NCI-H2081 (cell line): ENCODE results near the gene MRGPRX3.
"Not testable (repeated sequence)": the region's sequence is repeated elsewhere in the genome, so short reads cannot be mapped to it uniquely, and the experiment has no call there.

Source experiments
- DNase-seq, 2 experiments: peaks; one replicate each; lab custom pipeline; 2025; lab: John Stamatoyannopoulos, UW

Gene MRGPRX3

DNA sequence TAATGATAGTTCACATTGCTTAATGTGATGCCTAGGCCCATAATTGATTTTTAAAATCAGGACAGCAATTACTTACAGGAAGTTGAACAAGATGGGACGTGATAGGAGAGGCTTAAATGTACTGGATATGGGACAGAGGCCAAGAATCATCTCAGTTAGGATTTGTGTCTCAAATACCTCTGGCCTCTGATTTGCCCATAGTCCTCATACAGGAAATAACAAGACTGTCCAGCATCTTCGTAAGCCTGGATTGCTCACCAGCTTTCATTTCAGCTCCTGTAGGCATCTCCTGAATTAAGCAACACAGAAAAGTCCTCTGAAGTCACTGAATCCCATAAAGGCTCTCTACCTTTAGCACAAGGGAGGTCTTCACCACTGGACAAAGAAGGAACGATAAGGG lies at the start of gene MRGPRX3:
MRGPRX3 (plus strand) TSS at position 231 of the 400 bp plus-strand sequence. CDS start 4,632 bp downstream, outside the sequence.
- DNase-seq, result no peak

DNA sequence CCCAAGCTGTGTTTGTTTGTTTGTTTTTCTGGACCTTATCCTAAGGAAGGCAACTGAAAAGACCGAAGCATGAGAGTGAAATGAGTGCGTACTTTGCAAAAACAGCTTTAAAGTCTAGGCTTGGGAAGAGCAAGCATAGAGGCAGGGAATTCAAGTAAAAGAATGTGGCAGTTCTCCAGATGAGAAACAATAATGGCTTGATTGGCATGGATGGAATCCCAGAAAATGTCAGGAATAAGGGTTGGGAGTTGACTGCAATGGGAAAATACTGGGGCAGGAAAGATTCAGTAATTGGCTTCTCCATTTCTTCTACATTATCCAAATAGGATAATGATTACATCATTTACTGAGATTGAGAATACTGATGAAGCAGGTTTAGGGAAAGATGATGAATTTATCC lies 44.0 kb upstream of the MRGPRX3 start:
- no peak for DNase-seq

DNA sequence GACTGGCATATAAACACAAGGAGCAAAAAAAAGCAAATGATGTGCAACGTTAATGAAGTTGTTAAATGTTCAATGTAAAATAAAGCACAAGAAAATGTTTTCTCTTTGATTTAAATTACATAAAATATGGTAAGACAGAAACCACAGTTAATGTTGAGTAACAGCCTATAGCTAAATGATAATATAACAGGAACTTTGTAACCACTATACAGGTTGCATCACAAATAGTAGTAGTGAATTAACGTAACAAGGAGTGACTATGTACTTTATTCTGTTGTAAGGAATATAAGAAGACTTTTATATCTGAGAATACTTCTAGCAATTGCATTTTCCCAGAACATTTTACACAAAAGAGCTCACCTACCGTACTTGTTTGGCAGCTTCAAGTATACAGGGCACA lies 43.4 kb upstream of the MRGPRX3 start:
- DNase-seq, result no peak

DNA sequence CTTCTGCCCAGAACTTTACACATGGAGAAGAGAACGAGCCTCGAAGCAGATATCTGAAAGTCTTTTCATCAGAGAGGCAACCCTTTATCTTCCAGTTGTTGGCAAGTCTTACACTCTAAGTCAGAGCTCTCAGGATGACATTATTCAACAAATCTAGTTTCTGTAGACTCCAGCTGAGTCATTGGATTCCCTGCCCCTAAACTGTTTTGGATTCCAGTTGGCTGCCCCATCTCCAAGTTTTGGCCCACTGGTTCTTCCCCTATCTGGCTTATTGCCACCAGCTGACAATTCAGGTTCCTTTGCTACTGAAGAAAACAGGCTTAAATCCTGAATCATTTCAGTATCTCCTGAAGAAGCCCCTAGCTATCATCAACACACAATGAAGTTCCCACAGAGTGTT lies 40.6 kb upstream of the MRGPRX3 start:
- no peak for DNase-seq

DNA sequence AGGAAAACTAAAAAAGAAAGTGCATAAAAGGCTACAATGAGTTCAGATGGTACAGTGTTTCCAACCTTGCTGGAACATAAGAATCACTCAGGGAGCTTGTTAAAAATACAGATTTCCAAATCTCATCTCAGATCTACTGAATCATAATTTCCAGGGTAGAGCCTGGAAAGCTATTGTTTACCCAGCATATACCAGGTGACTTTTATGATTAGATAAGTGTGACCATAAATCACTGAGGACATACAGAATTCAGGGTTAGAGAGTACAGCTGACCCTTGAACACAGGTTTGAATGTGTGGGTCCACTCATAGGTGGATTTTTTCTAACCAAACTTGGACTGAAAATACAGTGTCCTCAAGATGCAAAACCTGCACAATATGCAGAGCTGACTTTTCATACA lies 38.4 kb upstream of the MRGPRX3 start:
- no peak for DNase-seq

DNA sequence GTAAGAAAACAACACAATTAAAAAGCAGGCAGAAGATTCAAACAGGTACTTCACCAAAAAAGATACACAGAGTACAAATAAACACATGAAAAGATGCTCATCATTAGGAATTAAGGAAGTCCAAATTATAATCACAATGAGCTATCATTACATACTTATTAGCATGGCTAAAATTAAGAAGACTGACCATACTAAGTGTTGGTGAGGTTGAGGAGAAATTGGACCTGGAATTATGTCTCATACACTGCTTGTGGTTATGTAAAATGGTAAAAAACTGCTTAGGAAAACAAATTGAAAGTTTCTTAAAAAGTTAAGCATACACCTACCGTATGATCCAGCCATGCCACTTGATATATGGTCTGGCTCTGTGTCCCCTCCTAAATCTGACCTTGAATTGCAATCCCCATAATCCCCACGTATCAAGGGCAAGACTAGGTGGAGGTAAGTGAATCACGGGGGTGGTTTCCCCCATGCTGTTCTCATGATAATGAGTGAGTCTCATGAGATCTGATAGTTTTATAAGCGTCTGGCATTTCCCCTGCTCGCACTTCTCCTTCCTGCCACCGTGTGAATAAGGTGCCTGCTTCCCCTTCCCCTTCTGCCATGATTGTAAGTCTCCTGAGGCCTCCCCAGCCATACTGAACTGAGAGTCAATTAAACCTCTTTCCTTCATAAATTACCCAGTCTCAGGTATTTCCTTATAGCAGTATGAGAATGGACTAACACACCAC lies 31.3 kb upstream of the MRGPRX3 start:
- DNase-seq, result no peak

DNA sequence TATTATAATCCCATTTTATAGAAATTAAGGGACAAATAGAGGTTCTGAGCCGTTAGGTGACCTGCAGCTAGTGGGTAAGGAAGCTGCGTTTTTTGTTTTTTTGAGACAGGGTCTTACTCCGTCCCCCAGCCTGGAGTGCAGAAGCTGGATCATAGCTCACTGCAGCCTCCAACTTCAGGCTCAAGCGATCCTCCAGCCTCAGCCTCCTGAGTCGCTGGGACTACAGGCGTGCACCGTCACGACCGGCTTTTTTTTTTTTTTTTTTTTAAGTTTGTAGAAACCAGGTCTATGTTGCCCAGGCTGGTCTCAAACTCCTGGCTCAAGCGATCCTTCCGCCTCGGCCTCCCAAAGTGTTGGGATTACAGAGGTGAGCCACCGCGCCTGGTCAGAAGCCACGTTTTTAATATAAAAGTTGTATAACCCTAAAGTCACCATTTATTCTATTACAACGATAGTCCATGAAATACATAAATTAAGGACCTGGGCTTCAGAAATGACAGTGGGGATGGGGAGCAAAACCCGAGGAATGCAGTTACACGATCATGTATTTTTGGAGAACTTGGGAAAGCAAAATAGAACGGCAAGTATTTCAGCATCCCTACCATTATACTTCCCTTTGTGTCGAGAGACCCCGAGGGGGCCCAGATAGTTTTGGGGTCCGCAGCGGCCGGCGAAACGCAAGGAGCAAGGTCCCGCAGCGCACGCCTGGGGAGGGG lies 27.1 kb upstream of the MRGPRX3 start:
- DNase-seq, result no peak

DNA sequence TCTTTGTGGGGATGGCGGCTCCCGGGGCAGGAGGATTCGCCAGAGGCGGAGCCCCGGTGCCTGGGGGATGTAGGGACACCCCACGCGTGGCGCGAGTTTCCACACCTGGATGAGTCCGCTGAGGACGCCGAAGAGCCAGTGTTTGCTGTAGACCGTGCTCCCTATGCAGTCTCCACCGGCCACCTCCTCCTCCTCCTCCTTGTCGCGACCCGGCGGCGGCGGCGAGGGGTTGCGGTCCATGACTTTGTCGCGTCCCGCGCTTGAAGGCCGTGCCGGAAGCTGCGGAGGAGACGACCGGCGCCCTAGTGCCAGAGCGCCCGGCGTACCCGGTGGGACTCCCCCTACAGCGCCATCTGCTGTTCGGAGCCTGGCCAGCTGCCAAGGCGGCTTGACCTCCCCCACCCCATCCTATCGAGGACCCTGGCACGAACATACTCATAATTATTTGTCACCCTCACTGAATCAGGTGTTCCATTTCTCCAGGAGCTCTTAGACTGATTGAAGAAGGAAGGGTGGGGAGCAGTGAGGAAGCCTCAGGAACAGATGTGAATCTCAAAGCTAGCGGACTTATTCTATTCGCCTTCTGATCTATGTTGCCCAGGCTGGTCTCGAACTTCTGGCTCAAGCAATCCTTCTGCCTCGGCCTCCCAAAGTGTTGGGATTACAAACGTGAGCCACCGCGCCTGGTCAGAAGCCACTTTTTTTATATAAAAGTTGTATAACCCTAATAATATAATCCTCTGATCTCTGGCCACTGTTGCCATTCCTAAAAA lies 26.4 kb upstream of the MRGPRX3 start, which contains the start of gene SAAL1:
SAAL1 (minus strand) TSS at position 281 of the 773 bp plus-strand sequence; CDS start at position 240, 41 bp downstream.
- peak; percentile 91 for DNase-seq

DNA sequence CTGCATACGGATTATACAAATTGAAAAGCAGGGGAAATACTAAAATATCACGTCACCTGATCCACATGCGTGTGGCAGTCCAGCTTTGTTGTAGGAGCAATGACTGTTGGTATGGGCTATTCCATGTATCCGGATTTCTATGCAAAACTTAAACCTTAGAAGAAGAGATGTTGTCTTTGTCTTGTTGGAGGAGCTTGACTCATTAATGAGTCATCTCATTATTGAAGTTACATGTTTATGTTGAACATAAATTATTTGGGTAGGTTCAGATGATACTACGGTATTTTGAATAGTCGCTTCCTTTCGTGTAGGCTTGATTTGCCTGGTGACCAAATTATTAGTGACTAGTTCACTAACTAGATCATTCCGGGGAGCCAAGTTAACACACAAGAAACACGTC lies 25.7 kb upstream of the MRGPRX3 start:
- no peak for DNase-seq

DNA sequence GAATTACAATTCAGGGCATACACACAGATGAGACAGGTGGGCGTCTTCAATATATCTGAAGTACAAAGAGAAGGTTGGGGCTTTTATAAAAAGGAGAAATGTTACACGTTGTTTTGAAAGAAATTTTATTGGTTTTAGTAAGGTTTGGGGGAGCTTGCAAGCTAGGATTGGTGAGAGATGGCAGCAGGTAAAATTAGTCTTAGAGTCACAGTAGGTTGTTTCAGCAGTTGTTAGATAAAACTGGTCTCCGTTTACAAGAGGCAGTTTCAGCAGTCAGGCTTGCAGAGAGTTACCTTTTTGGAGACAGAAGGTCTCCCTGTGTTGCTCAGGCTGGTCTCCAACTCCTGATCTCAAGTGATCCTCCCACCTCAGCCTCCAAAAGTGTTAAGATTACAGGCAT lies 24.1 kb upstream of the MRGPRX3 start:
- DNase-seq, result no peak

DNA sequence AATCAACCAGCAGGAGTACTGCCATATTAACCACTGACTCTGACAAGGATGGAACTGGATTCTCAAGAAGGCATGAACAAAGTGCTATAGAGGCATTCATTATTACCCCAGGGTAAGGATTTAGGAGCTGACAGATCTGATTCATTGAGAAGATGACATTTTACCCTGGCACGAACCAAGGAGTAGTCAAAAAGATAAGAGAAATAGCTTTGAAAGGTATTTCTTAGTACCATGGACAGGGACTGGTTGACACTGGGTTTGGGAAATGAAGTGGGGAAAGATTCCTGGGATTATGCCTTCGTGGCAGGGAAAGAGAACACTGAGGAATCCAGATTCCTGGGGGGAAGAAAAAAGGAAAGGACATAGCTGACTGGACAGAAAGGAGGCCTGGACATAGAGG lies 21.4 kb upstream of the MRGPRX3 start:
- DNase-seq, result no peak

DNA sequence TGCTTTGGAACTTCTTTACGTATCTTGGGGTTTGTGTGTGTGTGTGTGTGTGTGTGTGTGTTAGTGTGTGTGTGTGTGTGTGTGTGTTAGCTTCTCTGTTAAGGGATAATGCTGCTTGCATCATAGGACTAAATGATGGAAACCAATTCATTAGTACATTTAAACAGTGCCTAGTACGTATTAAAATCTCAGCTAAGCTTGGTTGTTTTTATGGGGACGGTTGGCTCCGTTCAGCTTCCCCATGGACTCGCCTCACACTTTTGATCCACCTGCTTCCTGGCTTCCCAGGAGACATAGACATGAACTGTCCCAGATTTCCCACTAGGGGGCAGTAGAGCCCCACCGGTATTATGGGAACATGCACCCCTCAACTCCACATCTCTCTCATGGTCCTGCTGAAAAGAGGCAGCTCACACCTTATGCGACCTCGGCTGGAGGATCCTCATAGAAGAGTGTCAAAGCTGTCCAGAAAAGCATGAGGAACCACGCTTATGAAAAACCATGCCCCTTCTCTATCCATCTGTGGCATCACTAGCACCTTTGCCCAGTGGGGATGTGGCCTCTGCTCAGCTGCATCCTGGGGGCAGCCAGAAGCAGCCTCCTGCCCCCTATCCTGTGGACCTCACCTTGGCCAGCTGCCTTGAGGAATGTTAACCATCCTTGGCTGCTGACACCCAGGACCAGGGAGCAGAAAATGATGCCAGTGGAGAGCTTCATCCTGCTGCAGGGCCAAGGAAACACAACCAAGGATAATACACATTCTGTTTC lies 16.8 kb upstream of the MRGPRX3 start:
- DNase-seq, result peak; percentile 77 to 82

DNA sequence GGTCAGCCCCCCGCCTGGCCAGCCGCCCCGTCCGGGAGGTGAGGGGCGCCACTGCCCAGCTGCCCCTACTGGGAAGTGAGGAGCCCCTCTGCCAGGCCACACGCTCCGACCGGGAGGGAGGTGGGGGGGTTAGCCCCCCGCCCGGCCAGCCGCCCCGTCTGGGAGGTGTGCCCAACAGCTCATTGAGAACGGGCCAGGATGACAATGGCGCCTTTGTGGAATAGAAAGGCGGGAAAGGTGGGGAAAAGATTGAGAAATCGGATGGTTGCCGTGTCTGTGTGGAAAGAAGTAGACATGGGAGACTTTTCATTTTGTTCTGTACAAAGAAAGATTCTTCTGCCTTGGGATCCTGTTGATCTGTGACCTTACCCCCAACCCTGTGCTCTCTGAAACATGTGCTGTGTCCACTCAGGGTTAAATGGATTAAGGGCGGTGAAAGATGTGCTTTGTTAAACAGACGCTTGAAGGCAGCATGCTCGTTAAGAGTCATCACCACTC lies 11.0 kb upstream of the MRGPRX3 start:
- DNase-seq, result not testable (repeated sequence)

DNA sequence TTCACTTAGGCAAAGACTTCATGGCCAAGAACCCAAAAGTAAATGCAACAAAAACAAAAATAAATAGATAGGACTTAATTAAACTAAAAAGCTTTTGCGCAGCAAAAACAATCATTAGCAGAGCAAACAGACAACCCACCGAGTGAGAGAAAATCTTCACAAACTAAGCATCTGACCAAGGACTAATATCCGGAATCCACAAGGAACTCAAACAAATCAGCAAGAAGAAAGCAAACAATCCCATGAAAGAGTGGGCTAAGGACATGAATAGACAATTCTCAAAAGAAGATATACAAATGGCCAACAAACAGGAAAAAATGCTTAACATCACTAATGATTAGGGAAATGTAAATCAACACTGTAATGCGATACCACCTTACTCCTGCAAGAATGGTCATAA lies 1.3 kb upstream of the MRGPRX3 start:
- DNase-seq, result not testable (repeated sequence)

DNA sequence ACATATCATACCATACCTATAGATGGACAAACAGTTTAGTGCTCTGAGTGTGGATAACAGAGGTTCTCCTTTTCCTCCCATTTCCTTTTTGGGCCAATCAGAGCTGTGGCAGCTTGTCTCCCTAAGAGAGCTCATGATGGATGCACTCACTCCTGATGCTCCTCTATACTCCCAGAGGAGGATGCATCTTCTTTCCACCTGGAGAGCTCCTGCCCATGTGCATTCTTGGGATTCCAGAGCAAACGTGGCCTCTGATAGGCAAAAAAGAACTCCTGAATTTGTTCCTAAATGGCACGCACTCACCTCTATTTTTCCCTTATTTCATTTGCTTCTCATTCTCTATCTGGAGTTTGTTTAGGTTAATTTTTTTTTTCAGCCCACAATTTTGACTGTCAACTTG lies 2.9 kb downstream of the MRGPRX3 start:
- DNase-seq, result no peak

DNA sequence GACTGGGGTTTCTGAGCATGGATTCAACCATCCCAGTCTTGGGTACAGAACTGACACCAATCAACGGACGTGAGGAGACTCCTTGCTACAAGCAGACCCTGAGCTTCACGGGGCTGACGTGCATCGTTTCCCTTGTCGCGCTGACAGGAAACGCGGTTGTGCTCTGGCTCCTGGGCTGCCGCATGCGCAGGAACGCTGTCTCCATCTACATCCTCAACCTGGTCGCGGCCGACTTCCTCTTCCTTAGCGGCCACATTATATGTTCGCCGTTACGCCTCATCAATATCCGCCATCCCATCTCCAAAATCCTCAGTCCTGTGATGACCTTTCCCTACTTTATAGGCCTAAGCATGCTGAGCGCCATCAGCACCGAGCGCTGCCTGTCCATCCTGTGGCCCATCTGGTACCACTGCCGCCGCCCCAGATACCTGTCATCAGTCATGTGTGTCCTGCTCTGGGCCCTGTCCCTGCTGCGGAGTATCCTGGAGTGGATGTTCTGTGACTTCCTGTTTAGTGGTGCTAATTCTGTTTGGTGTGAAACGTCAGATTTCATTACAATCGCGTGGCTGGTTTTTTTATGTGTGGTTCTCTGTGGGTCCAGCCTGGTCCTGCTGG lies 4.9 kb downstream of the MRGPRX3 start:
- DNase-seq, result no peak

DNA sequence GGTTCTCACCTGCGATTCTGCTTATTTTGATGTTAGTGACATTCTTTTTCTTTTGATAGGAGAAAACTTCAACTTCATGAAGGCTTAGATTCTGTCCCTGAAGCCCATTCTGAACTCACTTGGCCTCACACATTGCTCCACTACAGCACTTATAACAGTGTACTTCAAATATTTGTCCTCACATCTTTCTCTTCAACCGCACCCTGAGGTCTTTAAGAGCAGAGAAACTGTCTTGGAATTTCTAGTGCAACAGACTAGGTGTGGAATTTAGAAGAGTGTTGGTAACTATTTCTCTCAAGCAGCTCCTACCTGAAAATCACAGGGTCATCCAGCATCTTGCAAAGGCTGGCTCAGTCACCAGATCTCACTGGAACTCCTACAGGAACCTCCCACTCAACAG lies 7.8 kb downstream of the MRGPRX3 start:
- DNase-seq, result no peak

DNA sequence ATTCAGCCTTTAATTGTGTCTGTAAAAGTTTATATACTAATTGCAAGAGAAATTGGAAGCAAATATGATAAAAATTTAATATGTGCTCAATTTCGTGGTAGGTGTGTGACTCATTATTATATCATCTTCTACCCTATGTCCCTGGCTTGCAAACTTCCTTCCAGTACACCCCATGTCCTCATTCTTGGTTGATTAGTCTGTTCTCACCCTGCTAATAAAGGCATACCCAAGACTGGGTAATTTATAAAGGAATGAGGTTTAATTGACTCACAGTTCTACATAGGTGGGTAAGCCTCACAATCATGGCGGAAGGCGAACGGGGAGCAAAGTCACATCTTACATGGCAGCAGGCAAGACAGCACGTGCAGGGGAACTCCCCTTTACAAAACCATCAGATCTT lies 11.9 kb downstream of the MRGPRX3 start:
- DNase-seq, result no peak

DNA sequence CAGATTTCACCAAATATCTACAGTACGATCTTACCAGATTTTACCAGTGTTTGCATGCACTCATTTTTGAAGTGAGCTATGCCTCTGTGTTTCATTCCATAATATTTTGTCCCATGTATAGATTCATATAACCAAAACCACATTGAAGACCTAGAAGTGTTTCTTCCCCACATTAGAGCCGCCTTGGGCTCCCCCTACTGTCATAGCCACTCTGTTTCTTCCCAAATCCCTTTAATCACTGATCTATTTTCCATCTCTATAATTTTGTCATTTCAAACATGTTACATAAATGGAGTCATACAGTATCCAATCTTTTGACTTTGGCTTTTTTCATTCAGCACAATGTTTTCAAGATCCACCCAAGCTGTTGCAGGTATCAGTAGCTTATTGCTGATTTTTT lies 12.7 kb downstream of the MRGPRX3 start:
- no peak for DNase-seq

DNA sequence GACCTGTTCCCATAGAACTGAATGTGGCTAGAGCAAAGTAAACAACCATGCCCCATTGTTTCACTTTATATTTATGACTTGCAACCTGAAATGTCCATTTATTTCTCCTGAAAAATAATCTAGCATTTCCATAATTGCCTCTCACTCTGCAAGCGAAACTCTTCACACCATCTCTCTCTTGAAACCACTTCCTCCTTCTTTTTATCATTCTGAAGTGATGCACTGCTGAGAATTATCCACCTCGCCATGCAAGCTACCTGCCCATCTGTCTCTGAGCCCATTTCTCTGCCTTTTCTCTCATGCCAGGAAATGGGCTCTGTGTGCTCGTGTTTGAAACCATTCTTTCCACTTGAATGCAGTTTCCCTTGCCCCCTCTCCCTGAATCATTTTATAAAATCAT lies 13.5 kb downstream of the MRGPRX3 start:
- DNase-seq, result no peak

DNA sequence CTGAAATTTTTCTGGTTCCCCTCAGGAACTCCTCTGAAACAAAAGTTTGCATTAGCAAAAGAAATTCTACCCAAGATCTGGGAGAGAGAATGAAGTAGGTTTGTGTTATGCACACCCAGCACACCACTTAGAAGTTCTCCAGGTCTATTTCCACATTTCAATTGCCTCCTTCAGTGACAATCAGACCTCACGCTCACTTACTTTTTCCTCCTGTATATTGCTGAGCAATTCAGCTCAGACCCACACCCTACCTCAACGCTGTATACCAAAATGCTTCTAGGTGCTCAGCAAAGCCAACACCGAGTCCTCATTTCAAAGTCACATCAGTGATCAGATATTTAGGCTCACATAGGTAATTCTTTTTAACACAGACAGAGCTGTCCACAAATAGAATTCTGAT lies 19.2 kb downstream of the MRGPRX3 start:
- DNase-seq, result no peak
